ENCODE measurements around the gene CD151.

The CD151 gene

GRCh38 chr11:875769-876301 is 43.1 kb downstream of the CD151 start:
- DNase-seq, result no peak

DNA sequence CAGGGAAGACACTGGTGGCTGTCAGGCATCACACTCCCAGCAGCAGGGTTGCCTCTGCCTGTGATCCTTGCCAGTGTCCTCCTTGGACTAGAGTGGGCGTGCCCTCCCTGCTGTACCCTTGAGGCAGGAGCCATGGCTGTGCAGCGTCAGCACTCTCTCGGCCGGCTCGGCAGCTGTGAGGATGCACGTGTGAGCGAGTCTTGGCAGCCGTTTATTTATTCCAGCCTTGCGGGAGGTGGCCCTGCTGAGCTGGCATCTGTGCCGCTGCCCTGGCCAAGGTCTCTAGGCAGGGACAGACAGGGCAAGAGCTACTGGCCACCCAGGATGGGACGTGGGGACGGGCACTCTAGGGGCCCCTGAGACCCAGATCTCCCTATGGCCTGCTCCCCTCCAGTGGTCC is 43.8 kb downstream of the CD151 start:
- no peak for DNase-seq

- DNase-seq, result peak; percentile 15
These were observed 44.8 kb downstream of the CD151 start for GRCh38 chr11:877565-877964.

DNA sequence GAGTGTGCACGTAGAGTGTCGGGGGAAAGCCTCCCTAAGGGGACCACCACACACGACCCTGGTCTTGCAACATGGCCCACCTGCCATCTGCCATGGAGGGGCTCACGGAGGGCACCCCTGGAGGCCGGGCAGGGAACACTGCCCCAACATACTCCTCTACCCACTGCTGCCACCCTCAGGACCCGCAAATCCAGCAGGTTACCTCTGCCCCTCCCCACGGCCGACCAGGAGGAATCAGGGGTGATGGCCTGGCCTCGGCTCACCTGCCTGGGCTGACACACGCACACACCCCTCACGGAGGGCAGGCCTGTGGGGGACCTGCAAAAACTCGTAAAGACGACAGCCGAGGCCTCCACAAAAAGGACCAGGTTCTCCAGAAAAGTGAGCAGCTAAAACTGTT is 47.7 kb downstream of the CD151 start:
- DNase-seq, result no peak

- DNase-seq, result no peak
These were observed 49.8 kb downstream of the CD151 start for GRCh38 chr11:882596-882995.

GRCh38 chr11:883527-883926 is 50.8 kb downstream of the CD151 start:
- DNase-seq, result no peak

- no peak for DNase-seq
These were observed 51.9 kb downstream of the CD151 start for GRCh38 chr11:884578-885070.

- no peak for DNase-seq
These were observed 53.8 kb downstream of the CD151 start for GRCh38 chr11:886568-886967.

DNA sequence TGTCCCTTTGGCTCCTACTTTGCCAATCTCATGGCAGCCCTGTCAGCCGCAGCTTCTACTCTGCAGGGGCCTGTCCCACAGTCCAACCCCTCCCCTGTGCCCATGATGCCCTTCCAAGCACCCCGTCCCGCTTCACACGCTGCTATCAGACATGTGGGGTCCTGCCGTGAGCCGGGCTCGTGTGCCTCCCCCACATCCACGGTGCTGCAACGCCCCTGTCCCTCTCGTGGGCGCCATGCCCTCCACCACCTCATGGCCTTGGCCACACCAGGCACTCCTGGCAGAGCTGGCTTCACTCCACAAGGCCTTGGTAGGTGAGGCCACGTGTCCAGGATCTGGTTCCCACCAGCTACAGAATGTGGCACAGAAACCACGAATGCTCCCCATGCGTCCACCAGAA is 54.8 kb downstream of the CD151 start:
- DNase-seq, result no peak
